HUES64 (cell line): ENCODE results near the gene LGALS12.
A peak's percentile ranks its signal among the peaks of the same experiment; 100 is the strongest.
"Not testable (repeated sequence)": the region's sequence is repeated elsewhere in the genome, so short reads cannot be mapped to it uniquely, and the experiment has no call there.

ENCODE experiments used
- H3K27ac ChIP-seq: 2 replicates; pipeline ENCODE4 v1.7.0; 2013; ENCODE audit warnings: low read depth, low read length, inconsistent platforms
- H3K27me3 ChIP-seq: 2 replicates; pipeline ENCODE4 v1.6.1; 2013; ENCODE audit warnings: mild to moderate bottlenecking, low read length; ENCODE audit not compliant: insufficient read depth
- H3K36me3 ChIP-seq: 2 replicates; pipeline ENCODE4 v1.6.1; 2013; ENCODE audit warnings: mild to moderate bottlenecking, low read length; ENCODE audit not compliant: insufficient read depth
- H3K4me1 ChIP-seq: 2 replicates; pipeline ENCODE4 v1.6.1; 2013; ENCODE audit warnings: mild to moderate bottlenecking, low read length, moderate library complexity; ENCODE audit not compliant: insufficient read depth
- H3K4me3 ChIP-seq: 2 replicates; pipeline ENCODE4 v1.5.1; 2013; ENCODE audit warnings: mild to moderate bottlenecking, low read length, moderate library complexity
- H3K9ac ChIP-seq: 2 replicates; pipeline ENCODE4 v1.6.1; 2013; ENCODE audit warnings: mild to moderate bottlenecking, low read depth, low read length
- H3K9me3 ChIP-seq: 2 replicates; pipeline ENCODE4 v1.6.1; 2013; ENCODE audit warnings: low read depth, low read length; ENCODE audit not compliant: insufficient read depth
- WGBS: fragments of 150-250, 120-280 bp; methylation state at CpG from one replicate; pipeline ENCODE4 v1.1.7; 2013; ENCODE audit warnings: missing lambda C conversion rate; 5-methylcytosine and 5-hydroxymethylcytosine counted together

LGALS12 gene

DNA sequence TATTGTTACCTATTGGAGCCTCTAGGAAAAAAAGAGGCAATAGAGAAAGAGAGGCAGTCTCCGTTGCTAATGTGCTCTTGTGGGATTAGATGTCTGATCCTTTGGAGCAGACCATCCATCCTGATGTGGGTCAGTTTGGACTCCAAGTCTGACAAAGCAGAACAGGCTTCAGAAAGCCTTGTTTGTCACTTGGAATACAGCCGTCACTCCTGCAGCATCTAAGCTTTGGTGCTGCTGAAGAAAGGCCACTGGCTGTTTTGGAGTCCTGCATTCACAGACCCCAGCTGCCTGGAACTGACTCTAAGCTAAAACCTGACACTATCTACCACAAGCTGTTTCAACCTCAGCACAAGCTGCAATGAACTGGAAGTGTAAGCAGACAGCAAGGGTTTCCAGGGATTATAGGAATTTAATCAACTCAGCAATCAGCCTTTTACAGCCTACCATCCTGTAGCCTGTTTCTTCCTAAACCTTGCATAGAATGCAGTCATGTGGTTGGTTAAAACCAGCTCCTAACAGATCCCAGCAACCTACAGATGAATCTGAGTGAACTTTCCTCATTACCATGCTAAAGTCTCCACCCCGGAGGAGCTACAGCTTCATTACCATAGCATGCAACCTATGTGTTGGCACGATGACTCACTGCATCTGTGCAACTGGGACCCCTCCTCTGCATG lies 27.1 kb downstream of the LGALS12 start:
- H3K9ac ChIP-seq: 0 out of 2 replicates have a peak overlapping the region, but pooled peaks have one; percentile 58
- no peaks in the 10 kb centered on the region for H3K27me3 ChIP-seq
- WGBS: 56% methylated on average over 4 of the region's 4 CpGs

GRCh38 chr11:63534076-63534475 lies 28.2 kb downstream of the LGALS12 start:
- H3K27me3 ChIP-seq: no peaks in the 10 kb centered on the region
- H3K27ac ChIP-seq: no peak overlapping the region
- peaks cover 44% of the 10 kb centered on the region for H3K4me1 ChIP-seq

More for the DNA sequence above, 27.1 kb downstream of the LGALS12 start:
- Histone ChIP-seq H3K4me1 (peaks cover 48% of the 10 kb centered on the region), H3K4me3 (no peak overlapping the region), H3K36me3 (no peaks in the 10 kb centered on the region), H3K27ac (peak overlapping the region; percentile 100), H3K9me3 (no peaks in the 10 kb centered on the region)

GRCh38 chr11:63534895-63535461 lies 29.1 kb downstream of the LGALS12 start:
- H3K4me3 ChIP-seq: no peak overlapping the region
- H3K27me3 ChIP-seq: no peaks in the 10 kb centered on the region
- H3K9ac ChIP-seq: no peak overlapping the region
- H3K27ac ChIP-seq: no peak overlapping the region
- no peaks in the 10 kb centered on the region for H3K9me3 ChIP-seq
- H3K36me3 ChIP-seq: no peaks in the 10 kb centered on the region
- peaks cover 35% of the 10 kb centered on the region for H3K4me1 ChIP-seq
- WGBS: 94% methylated on average over 5 of the region's 5 CpGs

More at GRCh38 chr11:63534076-63534475, 28.2 kb downstream of the LGALS12 start:
- Histone ChIP-seq H3K4me3 (no peak overlapping the region), H3K36me3 (no peaks in the 10 kb centered on the region), H3K9ac (no peak overlapping the region), H3K9me3 (no peaks in the 10 kb centered on the region)
- 94% methylated on average over 3 of the region's 3 CpGs for WGBS

DNA sequence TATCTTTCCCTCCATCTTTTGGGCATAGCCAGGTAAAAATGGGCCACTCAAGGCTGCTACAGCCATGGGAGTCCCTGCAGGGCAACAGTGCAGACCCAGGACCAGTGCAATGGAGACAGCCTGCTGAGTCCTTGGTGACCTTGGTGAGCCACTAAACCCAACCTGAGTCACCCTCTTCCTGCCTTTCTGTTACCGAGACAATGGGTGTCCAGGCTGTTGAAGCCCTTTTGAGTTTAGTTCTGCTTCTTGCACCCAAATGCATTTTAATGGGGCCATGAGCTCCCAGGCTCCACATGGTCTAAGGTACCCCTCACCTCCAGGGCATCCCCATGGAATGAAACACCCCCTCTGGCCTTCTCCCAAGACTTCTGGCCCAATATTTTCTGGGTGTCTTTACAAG lies 29.9 kb downstream of the LGALS12 start:
- H3K36me3 ChIP-seq: no peaks in the 10 kb centered on the region
- no peak overlapping the region for H3K9ac ChIP-seq
- H3K4me3 ChIP-seq: no peak overlapping the region
- H3K27me3 ChIP-seq: no peaks in the 10 kb centered on the region
- peaks cover 33% of the 10 kb centered on the region for H3K4me1 ChIP-seq
- H3K9me3 ChIP-seq: no peaks in the 10 kb centered on the region
- H3K27ac ChIP-seq: no peak overlapping the region
- 94% methylated on average over 1 of the region's 1 CpG for WGBS

DNA sequence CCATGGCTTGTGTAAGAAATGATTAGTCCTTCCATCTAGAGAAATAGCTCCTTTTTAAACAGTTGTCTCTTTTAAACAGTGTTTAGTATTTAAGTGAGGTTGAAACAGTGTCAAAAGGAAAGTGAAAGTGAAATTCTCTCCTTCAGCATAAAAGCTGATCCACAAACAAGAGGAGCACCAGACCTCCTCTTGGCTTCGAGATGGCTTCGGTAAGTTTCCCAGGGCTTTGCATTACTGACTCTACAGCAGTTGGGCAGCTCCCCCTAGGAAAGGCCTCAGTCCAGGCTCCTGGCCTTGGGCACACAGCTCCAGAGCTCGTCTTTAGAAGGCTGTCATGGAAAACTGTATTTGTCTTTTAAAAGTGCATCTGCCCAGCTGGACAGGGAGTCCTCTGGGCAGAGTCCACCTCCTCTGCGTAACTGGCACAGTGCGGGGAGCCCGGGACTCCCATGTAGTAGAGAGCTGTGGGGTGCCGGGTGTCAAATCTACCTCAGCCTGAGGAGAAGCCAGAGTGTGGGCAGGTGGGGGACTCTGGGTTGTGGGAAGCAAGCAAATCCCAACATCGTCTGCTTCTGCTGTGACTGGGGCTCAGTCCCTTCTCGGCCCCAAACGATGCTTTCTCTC lies 30.9 kb downstream of the LGALS12 start, which contains the start of gene PLAAT4:
PLAAT4 (plus strand) TSS at position 140 of the 624 bp plus-strand sequence; CDS start at position 201, 61 bp downstream.
- Histone ChIP-seq H3K4me1 (peaks cover 26% of the 10 kb centered on the region), H3K9me3 (no peaks in the 10 kb centered on the region), H3K36me3 (no peaks in the 10 kb centered on the region), H3K27me3 (no peaks in the 10 kb centered on the region), H3K4me3 (no peak within 1 kb of the TSS), H3K9ac (no peak within 1 kb of the TSS), H3K27ac (no peak within 1 kb of the TSS)
- 90% methylated on average over 10 of the region's 10 CpGs for WGBS

GRCh38 chr11:63537293-63538101 lies 31.6 kb downstream of the LGALS12 start:
- 86% methylated on average over 8 of the region's 8 CpGs for WGBS
- peaks cover 22% of the 10 kb centered on the region for H3K4me1 ChIP-seq
- no peaks in the 10 kb centered on the region for H3K27me3 ChIP-seq
- no peak overlapping the region for H3K27ac ChIP-seq
- no peaks in the 10 kb centered on the region for H3K36me3 ChIP-seq
- H3K4me3 ChIP-seq: no peak overlapping the region
- H3K9me3 ChIP-seq: no peaks in the 10 kb centered on the region
- no peak overlapping the region for H3K9ac ChIP-seq

DNA sequence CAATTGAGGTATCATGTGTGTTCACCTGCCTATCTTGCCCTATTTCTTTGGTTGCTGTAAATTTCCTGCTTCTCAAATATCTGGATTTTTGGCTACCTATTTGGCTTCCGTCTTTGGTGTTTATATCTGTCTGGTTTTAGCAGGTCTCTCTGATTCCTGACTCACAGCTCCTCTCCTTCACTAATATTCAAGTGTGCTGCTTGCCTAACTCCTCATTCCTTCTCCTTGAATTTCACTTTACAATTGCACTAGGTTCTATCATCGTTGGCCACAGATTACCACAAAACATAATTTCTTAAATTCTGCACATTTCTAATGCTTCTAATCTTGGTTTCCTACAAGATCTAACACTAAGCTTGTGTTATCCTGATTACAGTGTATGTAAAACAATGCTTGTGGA lies 36.6 kb downstream of the LGALS12 start:
- not testable (repeated sequence) for H3K27ac ChIP-seq, H3K9ac ChIP-seq, H3K27me3 ChIP-seq, H3K4me1 ChIP-seq, H3K9me3 ChIP-seq, H3K4me3 ChIP-seq, H3K36me3 ChIP-seq
- WGBS: 79% methylated on average over 2 of the region's 2 CpGs

- Histone ChIP-seq H3K4me3 (no peak overlapping the region), H3K9me3 (no peaks in the 10 kb centered on the region), H3K9ac (no peak overlapping the region), H3K27ac (no peak overlapping the region), H3K4me1 (0 out of 2 replicates have a peak, but pooled peaks cover 3% of the 10 kb centered on the region), H3K36me3 (no peaks in the 10 kb centered on the region), H3K27me3 (no peaks in the 10 kb centered on the region)
- WGBS: 82% methylated on average over 2 of the region's 2 CpGs
Measured at GRCh38 chr11:63543711-63544110, 37.8 kb downstream of the LGALS12 start.

GRCh38 chr11:63547061-63547460 lies 41.2 kb downstream of the LGALS12 start:
- Histone ChIP-seq H3K9ac (no peak overlapping the region), H3K36me3 (no peaks in the 10 kb centered on the region), H3K27me3 (no peaks in the 10 kb centered on the region), H3K27ac (no peak overlapping the region), H3K4me1 (0 out of 2 replicates have a peak, but pooled peaks cover 3% of the 10 kb centered on the region), H3K4me3 (no peak overlapping the region), H3K9me3 (no peaks in the 10 kb centered on the region)
- WGBS: 100% methylated on average over 1 of the region's 1 CpG

GRCh38 chr11:63548178-63548577 lies 42.3 kb downstream of the LGALS12 start:
- H3K27me3 ChIP-seq: no peaks in the 10 kb centered on the region
- no peak overlapping the region for H3K4me3 ChIP-seq
- WGBS: 91% methylated on average over 4 of the region's 4 CpGs
- H3K4me1 ChIP-seq: no peaks in the 10 kb centered on the region
- no peak overlapping the region for H3K27ac ChIP-seq
- H3K9me3 ChIP-seq: no peaks in the 10 kb centered on the region
- no peak overlapping the region for H3K9ac ChIP-seq
- no peaks in the 10 kb centered on the region for H3K36me3 ChIP-seq

GRCh38 chr11:63549411-63549810 lies 43.5 kb downstream of the LGALS12 start:
- Histone ChIP-seq H3K36me3 (no peaks in the 10 kb centered on the region), H3K9me3 (no peaks in the 10 kb centered on the region), H3K9ac (no peak overlapping the region), H3K4me1 (no peaks in the 10 kb centered on the region), H3K27ac (no peak overlapping the region), H3K4me3 (no peak overlapping the region), H3K27me3 (no peaks in the 10 kb centered on the region)
- WGBS: 98% methylated on average over 4 of the region's 4 CpGs
